Type B pancreatic cell (in vitro differentiated cells): Measurements from ENCODE around the gene RAD51B. TPM values are rescaled to one million over a fixed set of nuclear protein-coding genes. Genes with fewer than 3 reads are reported as not detected.

Experiments
- DNase-seq: peaks from one replicate; pipeline ENCODE4 v3.0.0; 2021; ENCODE audit warnings: mixed read lengths; ENCODE audit not compliant: unreplicated experiment; ENCODE audit errors: extremely low spot score
- H3K27ac Mint-ChIP-seq: 2 replicates; pipeline ENCODE4 v1.8.0; 2021; ENCODE audit warnings: mild to moderate bottlenecking, mixed read lengths
- H3K27me3 Mint-ChIP-seq: 2 replicates; pipeline ENCODE4 v1.8.0; 2021; ENCODE audit warnings: mixed read lengths
- H3K36me3 Mint-ChIP-seq: 2 replicates; pipeline ENCODE4 v1.8.0; 2021; ENCODE audit warnings: mixed read lengths
- H3K4me1 Mint-ChIP-seq: one replicate; pipeline ENCODE4 v1.8.0; 2021; ENCODE audit warnings: mixed read lengths; ENCODE audit not compliant: unreplicated experiment
- H3K4me3 Mint-ChIP-seq: 2 replicates; pipeline ENCODE4 v1.8.0; 2021; ENCODE audit warnings: mild to moderate bottlenecking, mixed read lengths
- H3K9me3 Mint-ChIP-seq: 2 replicates; pipeline ENCODE4 v1.8.0; 2021; ENCODE audit warnings: mixed read lengths
- CTCF ChIP-seq: fragments of 200-600 bp; sonication (generic); conservative IDR thresholded peaks from 2 replicates; pipeline ENCODE4 v1.5.0; 2021; ENCODE audit warnings: antibody characterized with exemption, mild to moderate bottlenecking
- total RNA-seq: library from RNA; stranded (reverse); gene quantifications from 2 replicates; pipeline ENCODE4 v1.2.1, GENCODE V29; 2021; ENCODE audit warnings: low replicate concordance

Gene RAD51B
- total RNA-seq, 1 donor from 2014 or later, result 27.3 TPM

- Mint-ChIP-seq H3K4me1 (peaks cover 27% of the 10 kb centered on the region), H3K4me3 (no peak overlapping the region), H3K27me3 (no peaks in the 10 kb centered on the region), H3K27ac (no peak overlapping the region), H3K9me3 (peaks cover 15% of the 10 kb centered on the region), H3K36me3 (peaks cover 22% of the 10 kb centered on the region)
- no peak for DNase-seq
- TF ChIP-seq CTCF, result no peak
Measured at GRCh38 chr14:68342216-68342763, 522.7 kb downstream of the RAD51B start.

GRCh38 chr14:68343534-68344118, 524.0 kb downstream of the RAD51B start:
- no peak overlapping the region for H3K4me3 Mint-ChIP-seq
- peaks cover 27% of the 10 kb centered on the region for H3K4me1 Mint-ChIP-seq
- peaks cover 21% of the 10 kb centered on the region for H3K36me3 Mint-ChIP-seq
- no peak for DNase-seq
- H3K9me3 Mint-ChIP-seq, result peaks cover 15% of the 10 kb centered on the region
- TF ChIP-seq CTCF, result no peak
- H3K27me3 Mint-ChIP-seq, result no peaks in the 10 kb centered on the region
- H3K27ac Mint-ChIP-seq, result no peak overlapping the region

- Mint-ChIP-seq H3K4me3 (no peak overlapping the region), H3K27ac (no peak overlapping the region), H3K36me3 (peaks cover 21% of the 10 kb centered on the region), H3K9me3 (peaks cover 15% of the 10 kb centered on the region), H3K4me1 (peaks cover 32% of the 10 kb centered on the region), H3K27me3 (no peaks in the 10 kb centered on the region)
- no peak for DNase-seq
- TF ChIP-seq CTCF, result no peak
Measured at GRCh38 chr14:68345738-68346137, 526.2 kb downstream of the RAD51B start.

GRCh38 chr14:68346556-68347343, 527.2 kb downstream of the RAD51B start:
- Mint-ChIP-seq H3K4me3 (no peak overlapping the region), H3K4me1 (peaks cover 36% of the 10 kb centered on the region), H3K27me3 (no peaks in the 10 kb centered on the region), H3K27ac (no peak overlapping the region), H3K36me3 (peaks cover 30% of the 10 kb centered on the region), H3K9me3 (peaks cover 25% of the 10 kb centered on the region)
- no peak for TF ChIP-seq CTCF
- no peak for DNase-seq

- no peak overlapping the region for H3K27ac Mint-ChIP-seq
- peaks cover 26% of the 10 kb centered on the region for H3K36me3 Mint-ChIP-seq
- H3K27me3 Mint-ChIP-seq, result no peaks in the 10 kb centered on the region
- no peak for TF ChIP-seq CTCF
- H3K4me1 Mint-ChIP-seq, result peaks cover 39% of the 10 kb centered on the region
- H3K9me3 Mint-ChIP-seq, result peaks cover 25% of the 10 kb centered on the region
- DNase-seq, result no peak
- no peak overlapping the region for H3K4me3 Mint-ChIP-seq
Measured at GRCh38 chr14:68349900-68350629, 530.5 kb downstream of the RAD51B start.
